A673 (cell line): ENCODE data around the gene MDM2.
"Not testable (repeated sequence)": the region's sequence is repeated elsewhere in the genome, so short reads cannot be mapped to it uniquely, and the experiment has no call there.

ENCODE experiments used
- CTCF ChIP-seq: fragments of 300-800, 200-600 bp; sonication (generic); conservative IDR thresholded peaks from 2 replicates; pipeline ENCODE4 v1.5.1; 2017; ENCODE audit warnings: low read depth, mild to moderate bottlenecking, antibody characterized with exemption, low read length, moderate library complexity, mixed read lengths
- EZH2 ChIP-seq: fragments of 200-600 bp; sonication (generic); IDR thresholded peaks from 2 replicates; pipeline ENCODE4 v1.6.1; 2017; ENCODE audit warnings: borderline replicate concordance, low read depth, mild to moderate bottlenecking, mixed read lengths, antibody characterized with exemption, low read length; ENCODE audit not compliant: poor library complexity, severe bottlenecking

GRCh38 chr12:68819481-68819880 lies 11.5 kb downstream of the MDM2 start:
- not testable (repeated sequence) for TF ChIP-seq CTCF, EZH2
